PFSK-1 (cell line): ENCODE results near the gene USP11.

Experiments used
- FOXP2 ChIP-seq: optimal IDR thresholded peaks from 2 replicates; pipeline ENCODE3; 2011; ENCODE audit warnings: borderline replicate concordance, control low read depth, inconsistent platforms; ENCODE audit not compliant: insufficient read depth; ENCODE audit errors: extremely low read length, extremely low read depth
- POLR2AphosphoS5 ChIP-seq: IDR thresholded peaks from 2 replicates; pipeline ENCODE4 v1.6.1; 2012; ENCODE audit warnings: low read depth, mild to moderate bottlenecking, control low read depth, low read length, moderate library complexity
- TAF1 ChIP-seq: IDR thresholded peaks from 2 replicates; pipeline ENCODE4 v1.6.1; 2012; ENCODE audit warnings: low read length, control low read depth, borderline replicate concordance; ENCODE audit not compliant: insufficient read depth
- TF ChIP-seq, protein P1 (sequence below), 2 experiments: IDR thresholded peaks; 2 replicates each; pipeline versions ENCODE4 v1.6.1 to v1.8.0; 2011 to 2012; ENCODE audit warnings: low read depth in 2 of 2, low read length in 2 of 2, control low read depth in 1 of 2, inconsistent platforms in 1 of 2, mild to moderate bottlenecking in 1 of 2, moderate library complexity in 1 of 2; ENCODE audit not compliant: insufficient read depth in 1 of 2

DNA sequence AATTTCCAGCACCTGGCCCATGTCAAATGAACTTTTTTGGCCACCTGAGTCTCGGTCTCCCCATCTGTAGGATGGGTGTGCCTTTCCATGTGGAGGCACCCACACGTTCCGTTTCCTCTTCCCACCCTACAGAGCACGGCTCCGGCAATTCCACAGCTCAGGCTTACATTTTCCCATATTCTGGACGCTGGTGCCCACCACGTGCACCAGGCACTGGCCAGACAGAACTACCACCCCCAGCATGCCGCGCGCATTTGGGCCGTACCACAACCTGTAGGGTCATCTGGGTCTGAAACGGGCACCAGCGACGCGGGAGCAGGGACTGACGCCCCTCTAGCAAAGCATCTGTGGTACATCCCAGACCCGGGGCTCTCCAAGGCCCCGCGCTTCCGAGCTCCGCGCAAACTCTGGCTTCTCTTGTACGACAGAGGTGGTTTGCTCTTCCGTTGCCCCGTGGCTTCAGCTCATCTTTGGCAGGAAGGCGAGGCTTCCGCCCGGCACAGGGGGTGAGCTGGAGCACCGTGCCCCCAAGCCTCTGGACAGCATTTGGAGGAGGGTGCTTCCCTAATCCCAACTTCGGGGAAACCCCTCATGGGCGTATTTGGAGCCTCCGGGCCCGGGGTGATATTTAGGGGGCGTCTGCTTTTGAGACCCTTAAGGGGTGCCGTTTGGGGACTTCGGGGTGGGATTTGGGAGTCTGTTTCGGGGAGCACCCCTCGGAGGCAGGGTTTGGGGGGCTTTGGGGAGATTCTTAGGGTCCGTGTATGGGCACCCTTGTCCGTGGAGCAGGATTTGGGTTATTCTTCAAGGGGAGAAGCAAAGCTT lies 42.2 kb upstream of the USP11 start:
- TF ChIP-seq POLR2AphosphoS5 (peak; percentile 92), TAF1 (peak; percentile 93), FOXP2 (no peak)
- TF ChIP-seq, protein P1, sequence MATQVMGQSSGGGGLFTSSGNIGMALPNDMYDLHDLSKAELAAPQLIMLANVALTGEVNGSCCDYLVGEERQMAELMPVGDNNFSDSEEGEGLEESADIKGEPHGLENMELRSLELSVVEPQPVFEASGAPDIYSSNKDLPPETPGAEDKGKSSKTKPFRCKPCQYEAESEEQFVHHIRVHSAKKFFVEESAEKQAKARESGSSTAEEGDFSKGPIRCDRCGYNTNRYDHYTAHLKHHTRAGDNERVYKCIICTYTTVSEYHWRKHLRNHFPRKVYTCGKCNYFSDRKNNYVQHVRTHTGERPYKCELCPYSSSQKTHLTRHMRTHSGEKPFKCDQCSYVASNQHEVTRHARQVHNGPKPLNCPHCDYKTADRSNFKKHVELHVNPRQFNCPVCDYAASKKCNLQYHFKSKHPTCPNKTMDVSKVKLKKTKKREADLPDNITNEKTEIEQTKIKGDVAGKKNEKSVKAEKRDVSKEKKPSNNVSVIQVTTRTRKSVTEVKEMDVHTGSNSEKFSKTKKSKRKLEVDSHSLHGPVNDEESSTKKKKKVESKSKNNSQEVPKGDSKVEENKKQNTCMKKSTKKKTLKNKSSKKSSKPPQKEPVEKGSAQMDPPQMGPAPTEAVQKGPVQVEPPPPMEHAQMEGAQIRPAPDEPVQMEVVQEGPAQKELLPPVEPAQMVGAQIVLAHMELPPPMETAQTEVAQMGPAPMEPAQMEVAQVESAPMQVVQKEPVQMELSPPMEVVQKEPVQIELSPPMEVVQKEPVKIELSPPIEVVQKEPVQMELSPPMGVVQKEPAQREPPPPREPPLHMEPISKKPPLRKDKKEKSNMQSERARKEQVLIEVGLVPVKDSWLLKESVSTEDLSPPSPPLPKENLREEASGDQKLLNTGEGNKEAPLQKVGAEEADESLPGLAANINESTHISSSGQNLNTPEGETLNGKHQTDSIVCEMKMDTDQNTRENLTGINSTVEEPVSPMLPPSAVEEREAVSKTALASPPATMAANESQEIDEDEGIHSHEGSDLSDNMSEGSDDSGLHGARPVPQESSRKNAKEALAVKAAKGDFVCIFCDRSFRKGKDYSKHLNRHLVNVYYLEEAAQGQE (IDR thresholded peaks at IDR 0.05; ENCODE audit: insufficient read depth in 1 of 2, low read depth in 2 of 2, low read length in 2 of 2): 0 out of 4 replicates have a peak, but pooled peaks of 1 of the 2 experiments have one; percentile 38
